ENCODE measurements around the gene UCN.

GRCh38 chr2:27307545-27308358 lies 493 bp downstream of the UCN start:
- no peak for TF ChIP-seq CTCF (IDR thresholded peaks at IDR 0.05 in 8 of 11, conservative IDR thresholded peaks at IDR 0.05 in 3 of 11)
- TF ChIP-seq POLR2AphosphoS5 (IDR thresholded peaks at IDR 0.05), result peak in 2 of 3 donors; percentile 11 to 48

Data from spleen (tissue), 7 donors.